Measurements from ENCODE around the gene PDS5A. TPM values are rescaled to one million over a fixed set of nuclear protein-coding genes. Genes with fewer than 3 reads are reported as not detected.
"Not testable (repeated sequence)": the region's sequence is repeated elsewhere in the genome, so short reads cannot be mapped to it uniquely, and the experiment has no call there.

PDS5A gene
- total RNA-seq, 1 donor, result 78.4 TPM

DNA sequence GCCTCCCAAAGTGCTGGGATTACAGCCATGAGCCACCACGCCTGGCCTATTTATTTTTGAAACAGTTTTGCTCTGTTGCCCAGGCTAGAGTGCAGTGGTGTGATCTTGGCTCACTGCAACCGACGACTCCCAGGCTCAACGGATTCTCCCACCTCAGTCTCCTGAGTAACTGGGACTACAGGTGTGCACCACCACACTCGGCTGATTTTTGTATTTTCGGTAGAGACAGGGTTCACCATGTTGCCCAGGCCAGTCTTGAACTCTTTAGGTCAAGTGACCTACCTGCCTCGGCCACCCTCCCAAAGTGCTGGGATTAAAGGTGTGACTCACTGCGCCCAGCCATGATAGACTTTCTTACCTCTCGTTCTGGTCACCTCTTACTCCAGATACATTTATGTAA lies 155.8 kb downstream of the PDS5A start:
- TF ChIP-seq, protein P1, sequence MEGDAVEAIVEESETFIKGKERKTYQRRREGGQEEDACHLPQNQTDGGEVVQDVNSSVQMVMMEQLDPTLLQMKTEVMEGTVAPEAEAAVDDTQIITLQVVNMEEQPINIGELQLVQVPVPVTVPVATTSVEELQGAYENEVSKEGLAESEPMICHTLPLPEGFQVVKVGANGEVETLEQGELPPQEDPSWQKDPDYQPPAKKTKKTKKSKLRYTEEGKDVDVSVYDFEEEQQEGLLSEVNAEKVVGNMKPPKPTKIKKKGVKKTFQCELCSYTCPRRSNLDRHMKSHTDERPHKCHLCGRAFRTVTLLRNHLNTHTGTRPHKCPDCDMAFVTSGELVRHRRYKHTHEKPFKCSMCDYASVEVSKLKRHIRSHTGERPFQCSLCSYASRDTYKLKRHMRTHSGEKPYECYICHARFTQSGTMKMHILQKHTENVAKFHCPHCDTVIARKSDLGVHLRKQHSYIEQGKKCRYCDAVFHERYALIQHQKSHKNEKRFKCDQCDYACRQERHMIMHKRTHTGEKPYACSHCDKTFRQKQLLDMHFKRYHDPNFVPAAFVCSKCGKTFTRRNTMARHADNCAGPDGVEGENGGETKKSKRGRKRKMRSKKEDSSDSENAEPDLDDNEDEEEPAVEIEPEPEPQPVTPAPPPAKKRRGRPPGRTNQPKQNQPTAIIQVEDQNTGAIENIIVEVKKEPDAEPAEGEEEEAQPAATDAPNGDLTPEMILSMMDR (IDR thresholded peaks at IDR 0.05; ENCODE audit: insufficient read depth, low read length), result no peak
- DNase-seq (ENCODE audit: low read depth), result no peak

DNA sequence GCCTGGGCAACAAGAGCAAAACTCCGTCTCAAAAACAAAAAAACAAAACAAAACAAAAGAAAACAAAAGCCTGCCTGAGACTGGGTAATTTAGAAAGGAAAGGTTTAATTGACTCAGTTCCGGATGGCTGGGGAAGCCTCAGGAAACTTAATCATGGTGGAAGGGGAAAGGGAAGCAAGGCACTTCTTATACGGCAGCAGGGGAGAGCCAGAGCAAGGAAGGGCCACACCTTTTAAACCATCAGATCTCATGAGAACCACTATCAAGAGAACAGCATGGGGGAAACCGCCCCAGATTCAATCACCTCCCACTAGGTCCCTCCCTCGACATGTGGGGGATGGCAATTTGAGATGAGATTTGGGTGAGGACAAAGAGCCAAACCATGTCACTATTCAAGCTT lies 157.5 kb downstream of the PDS5A start:
- TF ChIP-seq, protein P1 (IDR thresholded peaks at IDR 0.05; ENCODE audit: insufficient read depth, low read length), result no peak
- no peak for DNase-seq (ENCODE audit: low read depth)

More for the DNA sequence above, 155.8 kb downstream of the PDS5A start:
- no peak overlapping the region for H3K4me3 ChIP-seq (ENCODE audit: low read depth, low read length)

DNA sequence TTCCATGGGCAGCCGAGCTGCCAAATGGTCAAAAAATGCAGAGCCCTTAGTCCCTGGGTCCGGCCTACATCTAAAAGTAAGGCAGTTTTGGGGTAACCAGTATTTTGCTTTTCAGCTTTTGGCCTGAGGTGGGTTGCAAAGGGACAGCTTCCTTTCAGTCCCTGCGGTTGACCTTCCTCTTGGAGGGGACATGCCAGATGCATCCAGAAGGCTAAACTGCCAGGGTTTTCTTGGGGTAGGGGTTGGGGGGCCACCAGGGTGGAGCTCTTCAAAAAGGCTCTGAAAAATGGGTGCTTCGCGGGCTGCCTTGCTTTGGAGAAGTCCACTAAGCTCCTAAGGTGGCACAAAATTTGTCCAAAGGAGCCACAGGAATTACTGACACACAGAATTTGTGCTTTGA lies 159.1 kb downstream of the PDS5A start:
- no peak for DNase-seq (ENCODE audit: low read depth)
- no peak overlapping the region for H3K4me3 ChIP-seq (ENCODE audit: low read depth, low read length)
- TF ChIP-seq, protein P1 (IDR thresholded peaks at IDR 0.05; ENCODE audit: insufficient read depth, low read length), result no peak

More for the DNA sequence above, 157.5 kb downstream of the PDS5A start:
- H3K4me3 ChIP-seq (ENCODE audit: low read depth, low read length), result no peak overlapping the region

DNA sequence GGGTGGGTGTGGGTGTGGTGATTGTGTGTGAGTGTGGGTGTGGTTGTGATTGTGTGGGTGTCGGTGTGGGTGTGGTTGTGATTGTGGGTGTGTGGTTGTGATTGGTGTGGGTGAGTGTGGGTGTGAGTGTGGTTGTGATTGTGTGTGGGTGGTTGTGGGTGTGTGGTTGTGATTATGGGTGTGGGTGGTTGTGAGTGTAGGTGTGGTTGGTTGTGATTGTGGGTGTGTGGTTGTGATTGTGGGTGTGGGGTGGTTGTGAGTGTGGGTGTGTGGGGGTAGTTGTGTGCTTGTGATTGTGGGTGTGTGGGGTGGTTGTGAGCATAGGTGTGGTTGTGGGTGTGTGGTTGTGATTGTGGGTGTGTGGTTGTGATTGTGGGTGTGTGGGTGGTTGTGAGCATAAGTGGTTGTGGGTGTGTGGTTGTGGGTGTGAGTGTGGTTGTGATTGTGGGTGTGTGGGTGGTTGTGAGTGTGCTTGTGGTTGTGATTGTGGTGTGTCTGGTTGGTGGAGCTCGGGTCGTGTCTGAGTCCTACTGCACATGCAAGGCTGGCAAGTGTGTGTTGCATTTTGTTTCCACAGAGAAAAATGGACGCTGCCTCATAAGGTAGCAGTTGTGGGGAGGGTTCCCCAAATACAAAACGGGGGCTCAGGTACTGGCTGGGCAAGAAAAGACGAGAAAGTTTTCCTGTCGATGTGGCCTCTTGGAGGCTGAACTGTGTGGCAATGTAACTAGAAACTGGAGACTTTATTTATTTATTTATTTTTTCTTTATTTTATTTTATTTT lies 163.1 kb downstream of the PDS5A start:
- TF ChIP-seq, protein P1 (IDR thresholded peaks at IDR 0.05; ENCODE audit: insufficient read depth, low read length), result no peak
- H3K4me3 ChIP-seq (ENCODE audit: low read depth, low read length), result no peak overlapping the region
- DNase-seq (ENCODE audit: low read depth), result peak; percentile 38

DNA sequence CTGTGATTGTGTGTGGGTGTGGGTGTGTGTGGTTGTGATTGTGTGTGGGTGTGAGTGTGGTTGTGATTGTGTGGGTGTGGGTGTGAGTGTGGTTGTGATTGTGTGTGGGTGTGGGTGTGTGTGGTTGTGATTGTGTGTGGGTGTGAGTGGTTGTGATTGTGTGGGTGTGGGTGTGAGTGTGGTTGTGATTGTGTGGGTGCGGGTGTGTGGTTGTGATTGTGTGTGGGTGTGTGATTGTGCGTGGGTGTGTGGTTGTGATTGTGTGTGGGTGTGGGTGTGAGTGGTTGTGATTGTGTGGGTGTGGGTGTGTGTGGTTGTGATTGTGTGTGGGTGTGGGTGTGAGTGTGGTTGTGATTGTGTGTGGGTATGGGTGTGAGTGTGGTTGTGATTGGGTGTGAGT lies 163.9 kb downstream of the PDS5A start:
- not testable (repeated sequence) for DNase-seq (ENCODE audit: low read depth); H3K4me3 ChIP-seq (ENCODE audit: low read depth, low read length)

DNA sequence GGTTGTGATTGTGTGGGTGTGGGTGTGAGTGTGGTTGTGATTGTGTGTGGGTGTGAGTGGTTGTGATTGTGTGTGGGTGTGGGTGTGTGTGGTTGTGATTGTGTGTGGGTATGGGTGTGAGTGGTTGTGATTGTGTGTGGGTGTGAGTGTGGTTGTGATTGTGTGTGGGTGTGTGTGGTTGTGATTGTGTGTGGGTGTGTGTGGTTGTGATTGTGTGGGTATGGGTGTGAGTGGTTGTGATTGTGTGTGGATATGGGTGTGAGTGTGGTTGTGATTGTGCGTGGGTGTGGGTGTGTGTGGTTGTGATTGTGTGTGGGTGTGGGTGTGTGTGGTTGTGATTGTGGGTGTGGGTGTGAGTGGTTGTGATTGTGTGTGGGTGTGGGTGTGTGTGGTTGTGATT lies 164.7 kb downstream of the PDS5A start:
- not testable (repeated sequence) for H3K4me3 ChIP-seq (ENCODE audit: low read depth, low read length); DNase-seq (ENCODE audit: low read depth)

DNA sequence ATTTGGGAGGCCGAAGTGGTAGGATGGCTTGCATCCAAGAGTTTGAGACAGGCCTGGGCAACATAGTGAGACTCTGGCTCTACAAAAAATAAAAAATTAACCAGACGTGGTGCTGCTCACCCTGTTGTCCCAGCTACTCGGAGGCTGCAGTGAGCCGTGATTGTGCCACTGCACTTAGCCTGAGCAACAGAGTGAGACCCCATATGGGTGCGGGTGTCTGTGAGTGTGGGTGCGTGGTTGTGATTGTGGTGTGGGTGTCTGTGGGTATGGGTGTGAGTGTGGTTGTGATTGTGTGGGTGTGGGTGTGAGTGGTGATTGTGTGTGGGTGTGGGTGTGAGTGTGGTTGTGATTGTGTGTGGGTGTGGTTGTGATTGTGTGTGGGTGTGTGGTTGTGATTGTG lies 165.2 kb downstream of the PDS5A start:
- no peak for DNase-seq (ENCODE audit: low read depth)
- H3K4me3 ChIP-seq (ENCODE audit: low read depth, low read length), result no peak overlapping the region
- TF ChIP-seq, protein P1 (IDR thresholded peaks at IDR 0.05; ENCODE audit: insufficient read depth, low read length), result no peak

DNA sequence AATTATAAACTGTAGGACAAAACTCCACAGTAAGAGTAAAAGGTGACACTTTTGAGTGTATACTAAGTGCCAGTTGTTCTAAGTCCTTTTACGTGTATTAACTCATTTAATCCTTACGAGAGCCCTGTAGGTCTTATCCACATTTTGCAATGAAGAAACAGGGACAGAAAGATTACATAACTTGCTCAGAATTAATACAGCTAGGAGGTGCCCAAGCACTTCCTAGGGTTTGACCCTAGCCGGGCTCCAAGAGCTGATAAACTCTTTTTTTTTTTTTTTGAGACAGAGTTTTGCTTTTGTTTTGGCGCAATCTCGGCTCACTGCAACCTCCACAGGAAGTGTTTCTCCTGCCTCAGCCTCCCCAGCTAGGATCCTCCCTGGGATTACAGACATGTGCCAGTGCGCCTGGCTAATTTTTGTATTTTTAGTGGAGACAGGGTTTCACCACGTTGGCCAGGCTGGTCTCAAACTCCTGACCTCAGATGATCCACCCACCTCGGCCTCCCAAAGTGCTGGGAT lies 169.4 kb downstream of the PDS5A start:
- TF ChIP-seq, protein P1 (IDR thresholded peaks at IDR 0.05; ENCODE audit: insufficient read depth, low read length), result no peak
- H3K4me3 ChIP-seq (ENCODE audit: low read depth, low read length), result no peak overlapping the region
- no peak for DNase-seq (ENCODE audit: low read depth)
